ENCODE measurements around the gene COL5A1.

DNA sequence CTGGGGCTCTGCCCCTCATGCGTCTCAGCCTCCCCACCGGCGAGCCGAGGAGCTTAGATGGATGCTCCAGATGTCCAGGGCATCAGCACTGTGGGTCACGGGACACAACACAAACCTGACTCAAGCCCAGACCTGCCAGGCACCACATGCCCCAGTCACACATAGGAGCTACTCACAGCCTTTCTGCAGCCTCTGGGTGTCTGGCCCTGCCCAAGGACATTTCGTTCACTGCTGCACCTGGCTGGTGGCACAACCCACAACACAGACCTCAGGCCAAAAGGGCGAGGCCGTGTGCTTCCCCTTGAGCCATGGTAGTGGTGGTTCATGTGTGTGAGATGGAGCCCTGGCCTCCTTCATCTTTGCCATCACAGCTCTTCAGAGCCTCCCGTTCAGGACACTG is 149.4 kb downstream of the COL5A1 start:
- TF ChIP-seq POLR2A (IDR thresholded peaks at IDR 0.05), result no peak
- TF ChIP-seq, protein P1, sequence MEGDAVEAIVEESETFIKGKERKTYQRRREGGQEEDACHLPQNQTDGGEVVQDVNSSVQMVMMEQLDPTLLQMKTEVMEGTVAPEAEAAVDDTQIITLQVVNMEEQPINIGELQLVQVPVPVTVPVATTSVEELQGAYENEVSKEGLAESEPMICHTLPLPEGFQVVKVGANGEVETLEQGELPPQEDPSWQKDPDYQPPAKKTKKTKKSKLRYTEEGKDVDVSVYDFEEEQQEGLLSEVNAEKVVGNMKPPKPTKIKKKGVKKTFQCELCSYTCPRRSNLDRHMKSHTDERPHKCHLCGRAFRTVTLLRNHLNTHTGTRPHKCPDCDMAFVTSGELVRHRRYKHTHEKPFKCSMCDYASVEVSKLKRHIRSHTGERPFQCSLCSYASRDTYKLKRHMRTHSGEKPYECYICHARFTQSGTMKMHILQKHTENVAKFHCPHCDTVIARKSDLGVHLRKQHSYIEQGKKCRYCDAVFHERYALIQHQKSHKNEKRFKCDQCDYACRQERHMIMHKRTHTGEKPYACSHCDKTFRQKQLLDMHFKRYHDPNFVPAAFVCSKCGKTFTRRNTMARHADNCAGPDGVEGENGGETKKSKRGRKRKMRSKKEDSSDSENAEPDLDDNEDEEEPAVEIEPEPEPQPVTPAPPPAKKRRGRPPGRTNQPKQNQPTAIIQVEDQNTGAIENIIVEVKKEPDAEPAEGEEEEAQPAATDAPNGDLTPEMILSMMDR (IDR thresholded peaks at IDR 0.05), result no peak

All from Peyer's patch (tissue), 4 donors.